ENCODE data around the gene BMP5. TPM values are rescaled to one million over a fixed set of nuclear protein-coding genes. Genes with fewer than 3 reads are reported as not detected.

The BMP5 gene
- total and polyA plus RNA-seq, 10 of the 15 experiments (the other 5 are each of a cell fraction or from before 2014, with no cell fraction given): not detected

DNA sequence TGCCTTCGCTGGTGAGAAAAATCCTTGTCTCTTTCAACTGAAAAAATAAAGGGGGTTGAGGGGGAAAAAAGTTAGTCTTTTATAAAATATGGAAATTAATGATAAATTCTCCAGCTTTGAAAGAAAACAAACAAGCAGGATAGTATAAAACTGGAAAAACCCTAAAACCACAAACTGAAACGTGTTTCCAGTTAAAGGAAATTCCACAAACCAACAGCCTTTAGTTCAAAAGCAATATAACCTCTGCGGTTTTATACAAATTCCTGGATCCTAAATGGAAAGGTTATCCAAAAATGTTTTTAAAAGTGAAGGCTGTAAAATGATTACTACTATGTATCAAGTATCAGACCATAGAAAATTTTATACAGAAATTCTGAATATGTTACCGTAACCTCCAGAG lies 55.6 kb downstream of the BMP5 start:
- SMC1A ChIA-PET (ENCODE audit: uncharacterized antibody, unreplicated experiment): no interaction called here
- RAD21 ChIA-PET (ENCODE audit: unreplicated experiment): no interaction called here
- Histone ChIP-seq H4K20me1 (ENCODE audit: control insufficient read depth, insufficient read depth) (no peaks in the 10 kb centered on the region), H3K27me3 (replicated peaks in 1 of 2; ENCODE audit: control insufficient read depth in 2 of 2, insufficient read depth in 2 of 2, low read length in 1 of 2) (no peaks in the 10 kb centered on the region), H3K4me1 (ENCODE audit: control insufficient read depth, insufficient read depth, low read length) (no peaks in the 10 kb centered on the region), H3K4me3 (no peak overlapping the region), H3K36me3 (ENCODE audit: control insufficient read depth in 2 of 2, insufficient read depth in 2 of 2, low read length in 1 of 2) (no peaks in the 10 kb centered on the region), H3K79me2 (ENCODE audit: control insufficient read depth, insufficient read depth, low read length) (no peaks in the 10 kb centered on the region), H3K9ac (ENCODE audit: control insufficient read depth, insufficient read depth, low read length) (no peak overlapping the region), H3K4me2 (ENCODE audit: control insufficient read depth, insufficient read depth) (no peak overlapping the region), H3K9me3 (replicated peaks; ENCODE audit: control insufficient read depth, insufficient read depth, low read length) (no peaks in the 10 kb centered on the region), H3K27ac (ENCODE audit: control insufficient read depth, insufficient read depth) (no peak overlapping the region), H2AFZ (ENCODE audit: control insufficient read depth, low read depth, low read length) (no peak overlapping the region)
- WGBS (ENCODE audit: insufficient coverage, insufficient replicate concordance, low lambda C conversion rate, missing lambda C conversion rate): 5% methylated on average over 4 of the region's 4 CpGs
- CTCF ChIA-PET: no interaction called here
- DNase-seq (ENCODE audit: low read depth, low spot score) (no peak), ATAC-seq (no peak), FAIRE-seq (no peak)
- intact Hi-C loops (cut with micrococcal nuclease; ENCODE audit: unreplicated experiment) (no loop called here), in situ Hi-C loops (cut with MboI) (no loop called here)
- TF ChIP-seq SKIL (IDR thresholded peaks at IDR 0.05; ENCODE audit: low read depth, poor library complexity, severe bottlenecking): no peak
- no peak for TF ChIP-seq BCL11A (IDR thresholded peaks at IDR 0.05; ENCODE audit: low read depth, low read length)
- no peak for TF ChIP-seq ELK1 (IDR thresholded peaks at IDR 0.05; ENCODE audit: low read depth, low read length)
- TF ChIP-seq EZH2 (IDR thresholded peaks at IDR 0.05; ENCODE audit: borderline replicate concordance, control insufficient read depth, low read depth, low read length): no peak
- no peak for TF ChIP-seq FOXK2 (IDR thresholded peaks at IDR 0.05)
- TF ChIP-seq KAT2A (conservative IDR thresholded peaks at IDR 0.05; ENCODE audit: control insufficient read depth, low read depth, low read length): no peak
- no peak for TF ChIP-seq PML (IDR thresholded peaks at IDR 0.05; ENCODE audit: low read length)
- TF ChIP-seq ZBTB33 (IDR thresholded peaks at IDR 0.05): no peak
- no peak for TF ChIP-seq CHD2 (IDR thresholded peaks at IDR 0.05; ENCODE audit: borderline replicate concordance, low read depth, low read length)
- BruUV-seq (replicated peaks): no TSS peak
- POLR2A ChIA-PET: no interaction called here

Data from GM12878 (cell line).